ENCODE measurements around the gene GPR83.
"Not testable (repeated sequence)": the region's sequence is repeated elsewhere in the genome, so short reads cannot be mapped to it uniquely, and the experiment has no call there.

GPR83 gene

GRCh38 chr11:94418123-94418765 is 17.0 kb upstream of the GPR83 start:
- Histone ChIP-seq H2AFZ (ENCODE audit: low read length, unreplicated experiment) (no peak overlapping the region), H3K4me1 (ENCODE audit: control insufficient read depth, insufficient read depth, low read length, unreplicated experiment) (peaks cover under 1% of the 10 kb centered on the region), H3K4me3 (ENCODE audit: low read depth, low read length) (no peak overlapping the region), H3K27ac (ENCODE audit: low read depth, low read length) (no peak overlapping the region), H3K36me3 (ENCODE audit: insufficient read depth, low read length) (peaks cover 6% of the 10 kb centered on the region), H3K27me3 (ENCODE audit: insufficient read depth, low read length) (no peaks in the 10 kb centered on the region), H3K79me2 (ENCODE audit: control insufficient read depth, insufficient read depth, low read length, unreplicated experiment) (no peaks in the 10 kb centered on the region)

GRCh38 chr11:94417386-94417987 is 16.3 kb upstream of the GPR83 start:
- H3K27me3 ChIP-seq (ENCODE audit: insufficient read depth, low read length) = no peaks in the 10 kb centered on the region
- H3K4me1 ChIP-seq (ENCODE audit: control insufficient read depth, insufficient read depth, low read length, unreplicated experiment) = no peaks in the 10 kb centered on the region
- H3K27ac ChIP-seq (ENCODE audit: low read depth, low read length) = no peak overlapping the region
- H2AFZ ChIP-seq (ENCODE audit: low read length, unreplicated experiment) = no peak overlapping the region
- peaks cover 6% of the 10 kb centered on the region for H3K36me3 ChIP-seq (ENCODE audit: insufficient read depth, low read length)
- H3K4me3 ChIP-seq (ENCODE audit: low read depth, low read length) = no peak overlapping the region
- H3K79me2 ChIP-seq (ENCODE audit: control insufficient read depth, insufficient read depth, low read length, unreplicated experiment) = no peaks in the 10 kb centered on the region

DNA sequence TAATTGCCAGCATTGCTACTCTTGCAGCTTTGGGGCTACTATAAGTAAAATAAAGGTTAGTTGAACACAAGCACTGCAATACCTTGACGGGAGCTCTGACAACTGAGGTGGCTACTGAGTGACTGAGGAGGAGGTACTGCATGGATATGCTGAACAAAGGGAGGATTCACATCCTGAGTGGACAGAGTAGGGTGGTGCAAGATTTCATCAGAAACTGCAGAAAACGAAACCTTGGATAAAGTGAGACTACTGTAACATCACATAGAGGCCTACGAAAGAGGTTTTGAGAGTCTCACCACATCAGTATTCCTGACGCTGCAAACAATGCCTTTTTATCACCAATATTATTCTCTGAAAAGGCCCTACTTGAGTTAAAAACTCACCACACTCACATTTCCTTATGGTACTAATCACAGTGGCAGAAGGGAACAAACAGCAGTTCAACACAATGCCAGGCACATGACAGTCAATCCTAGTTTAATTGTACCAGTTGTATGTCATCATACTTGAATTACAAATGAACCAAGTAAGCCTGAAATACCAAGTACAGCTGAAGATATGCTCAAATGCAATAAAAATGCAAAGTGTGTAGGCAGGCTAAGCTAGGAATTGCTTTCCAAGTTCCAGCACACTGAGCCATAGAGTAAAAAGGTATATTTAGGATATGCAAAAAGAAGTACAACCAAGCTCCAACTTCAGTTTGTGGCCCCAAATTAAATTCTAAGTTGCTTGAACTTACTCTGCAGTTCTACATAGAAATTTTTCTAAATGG is 4.0 kb upstream of the GPR83 start:
- no peak overlapping the region for H3K27ac ChIP-seq (ENCODE audit: low read depth, low read length)
- H2AFZ ChIP-seq (ENCODE audit: low read length, unreplicated experiment) = no peak overlapping the region
- H3K27me3 ChIP-seq (ENCODE audit: insufficient read depth, low read length) = peaks cover 21% of the 10 kb centered on the region

DNA sequence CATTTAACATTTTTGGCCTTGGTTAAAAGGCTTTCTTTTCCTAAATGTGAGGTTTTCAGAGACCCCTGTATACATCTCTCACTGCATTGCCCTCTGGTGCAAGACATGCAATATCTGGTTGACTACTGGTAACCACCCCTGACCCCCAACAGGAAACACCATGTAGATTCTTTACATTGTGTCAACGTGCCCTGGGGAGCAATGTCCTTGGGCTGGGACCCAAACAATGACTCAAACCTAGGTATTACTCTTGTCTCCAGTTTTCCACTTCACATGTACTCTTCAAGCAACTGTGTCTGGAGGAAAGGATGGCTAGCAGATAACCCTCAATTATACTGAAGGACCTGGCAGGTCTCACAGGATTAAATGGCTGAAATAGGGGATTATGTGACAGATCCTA is 1.1 kb upstream of the GPR83 start:
- Histone ChIP-seq H3K27ac (ENCODE audit: low read depth, low read length) (no peak overlapping the region), H2AFZ (ENCODE audit: low read length, unreplicated experiment) (no peak overlapping the region), H3K79me2 (ENCODE audit: control insufficient read depth, insufficient read depth, low read length, unreplicated experiment) (no peaks in the 10 kb centered on the region), H3K27me3 (ENCODE audit: insufficient read depth, low read length) (peaks cover 50% of the 10 kb centered on the region), H3K4me3 (ENCODE audit: low read depth, low read length) (no peak overlapping the region), H3K36me3 (ENCODE audit: insufficient read depth, low read length) (no peaks in the 10 kb centered on the region), H3K4me1 (ENCODE audit: control insufficient read depth, insufficient read depth, low read length, unreplicated experiment) (peaks cover 8% of the 10 kb centered on the region)

More for the DNA sequence above, 4.0 kb upstream of the GPR83 start:
- Histone ChIP-seq H3K4me1 (ENCODE audit: control insufficient read depth, insufficient read depth, low read length, unreplicated experiment) (peaks cover 8% of the 10 kb centered on the region), H3K36me3 (ENCODE audit: insufficient read depth, low read length) (no peaks in the 10 kb centered on the region), H3K79me2 (ENCODE audit: control insufficient read depth, insufficient read depth, low read length, unreplicated experiment) (no peaks in the 10 kb centered on the region), H3K4me3 (ENCODE audit: low read depth, low read length) (no peak overlapping the region)

DNA sequence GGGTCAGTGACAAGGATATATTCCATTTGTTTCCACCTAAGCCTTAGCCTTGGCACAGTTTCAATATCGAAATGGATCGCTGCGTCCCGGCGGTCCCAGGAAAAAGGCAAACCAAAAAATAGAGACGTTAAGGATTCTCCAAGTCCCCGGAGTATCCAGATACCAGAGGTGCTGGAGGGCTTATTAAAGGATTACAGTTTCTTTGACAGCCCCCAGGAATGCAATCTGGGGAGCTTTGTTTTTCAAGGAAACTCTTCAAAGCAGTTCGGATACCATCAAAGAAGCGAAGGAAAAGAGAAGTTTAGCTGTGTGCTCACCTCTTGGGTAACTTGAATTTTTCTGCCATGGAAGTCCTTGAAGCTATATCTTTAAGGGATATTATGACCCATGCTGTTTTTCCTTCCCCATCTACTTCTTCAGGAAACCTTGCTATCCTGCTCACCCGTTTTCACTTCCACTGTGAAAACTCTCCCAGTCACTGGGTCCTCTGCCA is 600 bp upstream of the GPR83 start:
- Histone ChIP-seq H3K4me3 (ENCODE audit: low read depth, low read length) (peak overlapping the region; percentile 72), H3K79me2 (ENCODE audit: control insufficient read depth, insufficient read depth, low read length, unreplicated experiment) (no peaks in the 10 kb centered on the region), H3K4me1 (ENCODE audit: control insufficient read depth, insufficient read depth, low read length, unreplicated experiment) (peaks cover 8% of the 10 kb centered on the region), H3K36me3 (ENCODE audit: insufficient read depth, low read length) (no peaks in the 10 kb centered on the region), H3K27ac (ENCODE audit: low read depth, low read length) (no peak overlapping the region), H2AFZ (ENCODE audit: low read length, unreplicated experiment) (no peak overlapping the region), H3K27me3 (ENCODE audit: insufficient read depth, low read length) (peaks cover 55% of the 10 kb centered on the region)

- Histone ChIP-seq H3K4me3 (ENCODE audit: low read depth, low read length) (peak overlapping the region; percentile 72), H3K36me3 (ENCODE audit: insufficient read depth, low read length) (no peaks in the 10 kb centered on the region), H3K4me1 (ENCODE audit: control insufficient read depth, insufficient read depth, low read length, unreplicated experiment) (peaks cover 8% of the 10 kb centered on the region), H3K27me3 (ENCODE audit: insufficient read depth, low read length) (peaks cover 64% of the 10 kb centered on the region), H2AFZ (ENCODE audit: low read length, unreplicated experiment) (no peak overlapping the region), H3K79me2 (ENCODE audit: control insufficient read depth, insufficient read depth, low read length, unreplicated experiment) (no peaks in the 10 kb centered on the region), H3K27ac (ENCODE audit: low read depth, low read length) (no peak overlapping the region)
Observed at GRCh38 chr11:94400457-94400838, 771 bp downstream of the GPR83 start.

GRCh38 chr11:94400050-94400449 is 1.2 kb downstream of the GPR83 start:
- no peaks in the 10 kb centered on the region for H3K36me3 ChIP-seq (ENCODE audit: insufficient read depth, low read length)
- peaks cover 68% of the 10 kb centered on the region for H3K27me3 ChIP-seq (ENCODE audit: insufficient read depth, low read length)
- H3K79me2 ChIP-seq (ENCODE audit: control insufficient read depth, insufficient read depth, low read length, unreplicated experiment) = no peaks in the 10 kb centered on the region
- no peak overlapping the region for H2AFZ ChIP-seq (ENCODE audit: low read length, unreplicated experiment)
- H3K4me3 ChIP-seq (ENCODE audit: low read depth, low read length) = no peak overlapping the region
- H3K27ac ChIP-seq (ENCODE audit: low read depth, low read length) = no peak overlapping the region
- peaks cover 8% of the 10 kb centered on the region for H3K4me1 ChIP-seq (ENCODE audit: control insufficient read depth, insufficient read depth, low read length, unreplicated experiment)

DNA sequence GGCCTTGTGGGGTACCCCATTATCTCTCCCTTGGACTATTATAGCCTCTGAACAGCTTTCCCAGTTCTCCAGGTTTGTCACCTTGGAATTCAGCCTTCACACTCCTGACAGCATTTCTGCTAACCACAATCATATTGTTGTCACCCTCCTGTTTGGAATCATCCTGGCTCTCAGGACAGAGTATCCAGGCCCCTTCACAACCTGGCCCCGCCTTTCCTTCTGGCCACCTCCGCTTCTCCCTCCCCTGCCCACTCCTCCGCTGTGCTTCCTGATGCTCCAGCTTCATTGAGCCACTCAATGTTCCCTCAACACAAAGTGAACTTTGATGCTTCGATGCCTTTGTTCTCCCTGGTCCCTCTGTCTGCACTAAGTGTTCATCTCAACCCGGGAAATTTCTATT is 3.1 kb downstream of the GPR83 start:
- Histone ChIP-seq H3K27me3 (ENCODE audit: insufficient read depth, low read length) (peaks cover 80% of the 10 kb centered on the region), H3K4me3 (ENCODE audit: low read depth, low read length) (no peak overlapping the region), H3K27ac (ENCODE audit: low read depth, low read length) (no peak overlapping the region), H3K4me1 (ENCODE audit: control insufficient read depth, insufficient read depth, low read length, unreplicated experiment) (peaks cover 8% of the 10 kb centered on the region), H2AFZ (ENCODE audit: low read length, unreplicated experiment) (no peak overlapping the region), H3K36me3 (ENCODE audit: insufficient read depth, low read length) (no peaks in the 10 kb centered on the region), H3K79me2 (ENCODE audit: control insufficient read depth, insufficient read depth, low read length, unreplicated experiment) (no peaks in the 10 kb centered on the region)

- H3K79me2 ChIP-seq (ENCODE audit: control insufficient read depth, insufficient read depth, low read length, unreplicated experiment) = no peaks in the 10 kb centered on the region
- peaks cover 71% of the 10 kb centered on the region for H3K27me3 ChIP-seq (ENCODE audit: insufficient read depth, low read length)
- H3K4me3 ChIP-seq (ENCODE audit: low read depth, low read length) = no peak overlapping the region
- H3K4me1 ChIP-seq (ENCODE audit: control insufficient read depth, insufficient read depth, low read length, unreplicated experiment) = no peaks in the 10 kb centered on the region
- no peak overlapping the region for H3K27ac ChIP-seq (ENCODE audit: low read depth, low read length)
- no peak overlapping the region for H2AFZ ChIP-seq (ENCODE audit: low read length, unreplicated experiment)
- H3K36me3 ChIP-seq (ENCODE audit: insufficient read depth, low read length) = no peaks in the 10 kb centered on the region
Observed at GRCh38 chr11:94396282-94396681, 4.9 kb downstream of the GPR83 start.

- not testable (repeated sequence) for H3K4me1 ChIP-seq (ENCODE audit: control insufficient read depth, insufficient read depth, low read length, unreplicated experiment); H2AFZ ChIP-seq (ENCODE audit: low read length, unreplicated experiment); H3K4me3 ChIP-seq (ENCODE audit: low read depth, low read length); H3K36me3 ChIP-seq (ENCODE audit: insufficient read depth, low read length); H3K27ac ChIP-seq (ENCODE audit: low read depth, low read length); H3K79me2 ChIP-seq (ENCODE audit: control insufficient read depth, insufficient read depth, low read length, unreplicated experiment)
- H3K27me3 ChIP-seq (ENCODE audit: insufficient read depth, low read length) = peaks cover 28% of the 10 kb centered on the region
Observed at GRCh38 chr11:94391937-94392336, 9.3 kb downstream of the GPR83 start.

Data from ACC112 (cell line).